ENCODE results near the gene RAP1A.

The RAP1A gene

DNA sequence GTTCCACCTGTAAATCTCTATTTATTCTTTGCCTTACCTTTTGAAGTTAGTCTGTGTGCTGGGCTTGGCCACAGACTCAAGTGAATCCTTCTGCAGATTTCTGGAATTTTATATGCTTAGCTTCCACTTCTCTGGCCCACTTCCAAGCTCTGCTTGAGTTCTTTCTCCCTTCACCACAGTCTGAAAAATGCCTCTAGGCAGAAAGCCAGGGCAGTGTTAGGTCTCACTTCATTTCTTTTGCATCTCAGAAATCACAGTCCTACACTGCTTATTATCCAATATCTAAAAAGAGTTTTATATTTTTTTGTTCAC, 70.7 kb downstream of the RAP1A start:
- TF ChIP-seq EZH2 (optimal IDR thresholded peaks at IDR 0.05; ENCODE audit: low read depth, low read length) = no peak
- no peak for TF ChIP-seq CTCF (IDR thresholded peaks at IDR 0.05; ENCODE audit: low read length)
- no peak for TF ChIP-seq EZH2phosphoT487 (IDR thresholded peaks at IDR 0.05; ENCODE audit: low read length)
- DNase-seq = no peak
- peaks cover 6% of the 10 kb centered on the region; the same call in 1 of the 2 replicates for H3K79me2 ChIP-seq (ENCODE audit: low read length)

DNA sequence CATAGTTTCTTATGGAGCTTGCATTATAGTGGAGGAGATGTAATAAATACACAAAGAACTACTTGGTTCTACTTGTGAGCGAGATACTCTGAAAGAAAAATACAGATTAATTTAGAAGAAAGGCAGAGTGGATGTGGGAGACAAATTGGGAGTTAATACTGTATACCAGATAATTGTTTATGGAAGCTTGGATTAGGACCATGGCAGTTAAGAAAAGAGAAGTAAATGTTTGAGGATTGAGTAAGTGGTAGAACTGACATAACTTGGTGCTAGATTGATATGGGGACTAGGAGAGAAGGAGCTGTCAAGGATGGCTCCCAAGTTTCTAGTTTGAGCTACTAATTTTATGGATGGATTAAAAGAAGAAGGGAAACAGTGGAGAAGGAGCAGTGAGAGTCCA, 72.3 kb downstream of the RAP1A start:
- Histone ChIP-seq H3F3A (ENCODE audit: insufficient read depth, low read length) (peaks cover 6% of the 10 kb centered on the region; the same call in 1 of the 2 replicates), H3K79me2 (ENCODE audit: low read length) (peaks cover 6% of the 10 kb centered on the region), H2AFZ (ENCODE audit: low read length) (no peak overlapping the region), H3K4me2 (ENCODE audit: low read depth, low read length) (no peak overlapping the region), H3K27ac (ENCODE audit: low read length) (no peak overlapping the region), H3K4me3 (ENCODE audit: low read length) (no peak overlapping the region), H3K27me3 (replicated peaks; ENCODE audit: insufficient read depth, low read length) (no peaks in the 10 kb centered on the region), H3K36me3 (replicated peaks; ENCODE audit: insufficient read depth, low read length) (no peaks in the 10 kb centered on the region), H3K9me2 (replicated peaks; ENCODE audit: insufficient read depth, low read length) (no peaks in the 10 kb centered on the region), H3K9me3 (replicated peaks; ENCODE audit: insufficient read depth, low read length) (no peaks in the 10 kb centered on the region), H3K4me1 (ENCODE audit: low read length) (peaks cover 16% of the 10 kb centered on the region), H3K9ac (ENCODE audit: low read length) (no peak overlapping the region), H4K20me1 (ENCODE audit: insufficient read depth, low read length) (no peaks in the 10 kb centered on the region)
- DNase-seq = no peak
- TF ChIP-seq EZH2phosphoT487 (IDR thresholded peaks at IDR 0.05; ENCODE audit: low read length) = no peak
- no peak for TF ChIP-seq EZH2 (optimal IDR thresholded peaks at IDR 0.05; ENCODE audit: low read depth, low read length)
- no peak for TF ChIP-seq CTCF (IDR thresholded peaks at IDR 0.05; ENCODE audit: low read length)

More for the DNA sequence above, 70.7 kb downstream of the RAP1A start:
- H3K9me3 ChIP-seq (replicated peaks; ENCODE audit: insufficient read depth, low read length) = no peaks in the 10 kb centered on the region
- H3K9me2 ChIP-seq (replicated peaks; ENCODE audit: insufficient read depth, low read length) = no peaks in the 10 kb centered on the region
- 0 out of 2 replicates have a peak, but pooled peaks cover under 1% of the 10 kb centered on the region for H3K4me1 ChIP-seq (ENCODE audit: low read length)
- no peak overlapping the region for H3K4me2 ChIP-seq (ENCODE audit: low read depth, low read length)
- H3K27ac ChIP-seq (ENCODE audit: low read length) = no peak overlapping the region
- H3K4me3 ChIP-seq (ENCODE audit: low read length) = no peak overlapping the region
- no peaks in the 10 kb centered on the region for H3K36me3 ChIP-seq (replicated peaks; ENCODE audit: insufficient read depth, low read length)
- no peaks in the 10 kb centered on the region; the same call in 1 of the 2 replicates for H3F3A ChIP-seq (ENCODE audit: insufficient read depth, low read length)
- no peaks in the 10 kb centered on the region for H4K20me1 ChIP-seq (ENCODE audit: insufficient read depth, low read length)
- H3K27me3 ChIP-seq (replicated peaks; ENCODE audit: insufficient read depth, low read length) = no peaks in the 10 kb centered on the region
- no peak overlapping the region for H3K9ac ChIP-seq (ENCODE audit: low read length)
- H2AFZ ChIP-seq (ENCODE audit: low read length) = no peak overlapping the region

DNA sequence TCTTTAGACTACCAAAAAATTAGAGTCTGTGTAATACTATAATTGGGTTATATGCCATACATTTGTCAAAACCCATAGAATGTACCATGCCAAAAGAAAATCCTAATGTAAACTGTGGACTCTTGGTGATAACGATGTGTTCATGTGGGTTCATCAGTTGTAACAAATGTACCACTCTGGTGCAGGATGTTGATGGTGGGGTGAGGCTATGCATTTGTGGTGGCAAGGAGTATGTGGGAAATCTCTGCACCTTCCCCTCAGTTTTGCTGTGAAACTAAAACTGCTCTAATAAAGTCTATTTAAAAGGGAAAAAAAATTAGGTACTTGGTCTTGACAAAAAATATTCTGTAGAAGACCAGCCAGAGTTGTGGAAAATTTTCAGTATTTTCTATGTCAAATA, 76.2 kb downstream of the RAP1A start:
- Histone ChIP-seq H3K9ac (ENCODE audit: low read length) (no peak overlapping the region), H3K36me3 (replicated peaks; ENCODE audit: insufficient read depth, low read length) (no peaks in the 10 kb centered on the region), H4K20me1 (ENCODE audit: insufficient read depth, low read length) (no peaks in the 10 kb centered on the region), H3K4me1 (ENCODE audit: low read length) (peaks cover 31% of the 10 kb centered on the region), H3K9me3 (replicated peaks; ENCODE audit: insufficient read depth, low read length) (no peaks in the 10 kb centered on the region), H3K9me2 (replicated peaks; ENCODE audit: insufficient read depth, low read length) (no peaks in the 10 kb centered on the region), H3K4me2 (ENCODE audit: low read depth, low read length) (peak overlapping the region; percentile 45; the same call in 1 of the 2 replicates), H3K79me2 (ENCODE audit: low read length) (peaks cover 6% of the 10 kb centered on the region; the same call in 1 of the 2 replicates), H3K4me3 (ENCODE audit: low read length) (no peak overlapping the region), H3K27ac (ENCODE audit: low read length) (no peak overlapping the region; the same call in 1 of the 2 replicates), H3F3A (ENCODE audit: insufficient read depth, low read length) (peaks cover 6% of the 10 kb centered on the region; the same call in 1 of the 2 replicates), H2AFZ (ENCODE audit: low read length) (no peak overlapping the region), H3K27me3 (replicated peaks; ENCODE audit: insufficient read depth, low read length) (no peaks in the 10 kb centered on the region)
- TF ChIP-seq EZH2 (optimal IDR thresholded peaks at IDR 0.05; ENCODE audit: low read depth, low read length) = no peak
- no peak for TF ChIP-seq EZH2phosphoT487 (IDR thresholded peaks at IDR 0.05; ENCODE audit: low read length)
- no peak for DNase-seq

DNA sequence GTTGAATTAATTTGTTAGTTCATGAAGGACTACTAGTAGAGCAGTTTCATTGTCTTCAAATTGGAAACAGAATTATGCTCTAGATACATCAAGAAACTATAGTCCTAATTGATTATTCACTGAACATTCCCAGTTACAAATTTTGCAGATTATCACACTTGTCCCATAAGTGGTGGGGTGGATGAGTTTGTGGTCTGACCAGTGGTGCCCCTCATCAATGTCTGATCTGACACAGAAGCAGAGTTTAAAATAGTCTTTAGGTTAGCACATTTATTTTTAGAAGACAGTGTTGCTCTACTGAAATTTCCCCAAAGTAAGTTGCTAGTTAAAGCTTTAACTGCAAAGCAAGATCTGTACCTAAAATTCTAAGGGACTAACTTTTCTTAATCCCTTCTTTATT, 76.7 kb downstream of the RAP1A start:
- Histone ChIP-seq H3K27me3 (replicated peaks; ENCODE audit: insufficient read depth, low read length) (no peaks in the 10 kb centered on the region), H3K79me2 (ENCODE audit: low read length) (peaks cover 6% of the 10 kb centered on the region; the same call in 1 of the 2 replicates), H3K27ac (ENCODE audit: low read length) (peak overlapping the region; percentile 28; the same call in 1 of the 2 replicates), H3K4me3 (ENCODE audit: low read length) (no peak overlapping the region), H3K36me3 (replicated peaks; ENCODE audit: insufficient read depth, low read length) (no peaks in the 10 kb centered on the region), H3K4me1 (ENCODE audit: low read length) (peaks cover 31% of the 10 kb centered on the region), H3F3A (ENCODE audit: insufficient read depth, low read length) (peaks cover 6% of the 10 kb centered on the region; the same call in 1 of the 2 replicates), H3K9me3 (replicated peaks; ENCODE audit: insufficient read depth, low read length) (no peaks in the 10 kb centered on the region), H3K9me2 (replicated peaks; ENCODE audit: insufficient read depth, low read length) (no peaks in the 10 kb centered on the region), H3K9ac (ENCODE audit: low read length) (no peak overlapping the region), H4K20me1 (ENCODE audit: insufficient read depth, low read length) (no peaks in the 10 kb centered on the region), H3K4me2 (ENCODE audit: low read depth, low read length) (peak overlapping the region; percentile 45; the same call in 1 of the 2 replicates), H2AFZ (ENCODE audit: low read length) (no peak overlapping the region)
- no peak for DNase-seq
- no peak for TF ChIP-seq EZH2 (optimal IDR thresholded peaks at IDR 0.05; ENCODE audit: low read depth, low read length)
- TF ChIP-seq EZH2phosphoT487 (IDR thresholded peaks at IDR 0.05; ENCODE audit: low read length) = no peak
